ENCODE results near the gene CLOCK.

DNA sequence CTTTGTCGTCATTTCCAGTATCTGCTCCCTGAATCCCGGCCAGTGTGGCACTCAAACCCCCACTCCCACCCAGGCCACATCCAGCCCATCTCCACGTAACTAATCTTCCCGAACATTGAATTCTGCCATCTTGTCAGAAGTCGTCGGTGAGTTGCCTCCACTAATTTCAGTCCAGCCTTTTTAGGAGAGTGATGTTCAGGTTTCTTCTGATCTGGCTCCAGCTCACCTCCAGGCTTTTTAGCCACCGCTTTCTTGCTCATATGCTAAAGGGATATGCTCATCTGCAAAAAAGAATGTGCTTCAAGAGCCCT lies 149.6 kb downstream of the CLOCK start:
- TF ChIP-seq, protein P1, sequence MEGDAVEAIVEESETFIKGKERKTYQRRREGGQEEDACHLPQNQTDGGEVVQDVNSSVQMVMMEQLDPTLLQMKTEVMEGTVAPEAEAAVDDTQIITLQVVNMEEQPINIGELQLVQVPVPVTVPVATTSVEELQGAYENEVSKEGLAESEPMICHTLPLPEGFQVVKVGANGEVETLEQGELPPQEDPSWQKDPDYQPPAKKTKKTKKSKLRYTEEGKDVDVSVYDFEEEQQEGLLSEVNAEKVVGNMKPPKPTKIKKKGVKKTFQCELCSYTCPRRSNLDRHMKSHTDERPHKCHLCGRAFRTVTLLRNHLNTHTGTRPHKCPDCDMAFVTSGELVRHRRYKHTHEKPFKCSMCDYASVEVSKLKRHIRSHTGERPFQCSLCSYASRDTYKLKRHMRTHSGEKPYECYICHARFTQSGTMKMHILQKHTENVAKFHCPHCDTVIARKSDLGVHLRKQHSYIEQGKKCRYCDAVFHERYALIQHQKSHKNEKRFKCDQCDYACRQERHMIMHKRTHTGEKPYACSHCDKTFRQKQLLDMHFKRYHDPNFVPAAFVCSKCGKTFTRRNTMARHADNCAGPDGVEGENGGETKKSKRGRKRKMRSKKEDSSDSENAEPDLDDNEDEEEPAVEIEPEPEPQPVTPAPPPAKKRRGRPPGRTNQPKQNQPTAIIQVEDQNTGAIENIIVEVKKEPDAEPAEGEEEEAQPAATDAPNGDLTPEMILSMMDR (conservative IDR thresholded peaks at IDR 0.05; ENCODE audit: low read depth, low read length) = no peak
- TF ChIP-seq EZH2 (IDR thresholded peaks at IDR 0.05; ENCODE audit: borderline replicate concordance, low read depth, low read length, poor library complexity, severe bottlenecking) = no peak

All from A673 (cell line).